Osteocyte (in vitro differentiated cells): ENCODE results near the gene TENM4. TPM values are rescaled to one million over a fixed set of nuclear protein-coding genes. Genes with fewer than 3 reads are reported as not detected.

Experiments used
- DNase-seq: peaks from one replicate; pipeline ENCODE4 v3.0.0; 2021; ENCODE audit warnings: mixed read lengths; ENCODE audit not compliant: unreplicated experiment; ENCODE audit errors: extremely low spot score
- H3K27ac Mint-ChIP-seq: one replicate; pipeline ENCODE4 v1.8.0; 2021; ENCODE audit warnings: mild to moderate bottlenecking, mixed read lengths; ENCODE audit not compliant: unreplicated experiment
- H3K27me3 Mint-ChIP-seq: one replicate; pipeline ENCODE4 v1.8.0; 2021; ENCODE audit warnings: mixed read lengths; ENCODE audit not compliant: unreplicated experiment
- H3K36me3 Mint-ChIP-seq: one replicate; pipeline ENCODE4 v1.8.0; 2021; ENCODE audit warnings: mixed read lengths; ENCODE audit not compliant: unreplicated experiment
- H3K4me1 Mint-ChIP-seq: one replicate; pipeline ENCODE4 v1.8.0; 2021; ENCODE audit warnings: mixed read lengths; ENCODE audit not compliant: unreplicated experiment
- H3K4me3 Mint-ChIP-seq: one replicate; pipeline ENCODE4 v1.8.0; 2021; ENCODE audit warnings: mild to moderate bottlenecking, moderate library complexity, mixed read lengths; ENCODE audit not compliant: unreplicated experiment
- H3K9me3 Mint-ChIP-seq: one replicate; pipeline ENCODE4 v1.8.0; 2021; ENCODE audit warnings: mixed read lengths; ENCODE audit not compliant: unreplicated experiment
- total RNA-seq: library from RNA; stranded (reverse); gene quantifications from 2 replicates; pipeline ENCODE4 v1.2.1, GENCODE V29; 2021
- TF ChIP-seq, protein P1 (sequence below): fragments of 200-600 bp; sonication (generic); IDR thresholded peaks from 2 replicates; pipeline ENCODE4 v1.5.0; 2021; ENCODE audit warnings: antibody characterized with exemption, mild to moderate bottlenecking, moderate library complexity

The TENM4 gene
- total RNA-seq, 1 donor from 2014 or later = 74.1 TPM

DNA sequence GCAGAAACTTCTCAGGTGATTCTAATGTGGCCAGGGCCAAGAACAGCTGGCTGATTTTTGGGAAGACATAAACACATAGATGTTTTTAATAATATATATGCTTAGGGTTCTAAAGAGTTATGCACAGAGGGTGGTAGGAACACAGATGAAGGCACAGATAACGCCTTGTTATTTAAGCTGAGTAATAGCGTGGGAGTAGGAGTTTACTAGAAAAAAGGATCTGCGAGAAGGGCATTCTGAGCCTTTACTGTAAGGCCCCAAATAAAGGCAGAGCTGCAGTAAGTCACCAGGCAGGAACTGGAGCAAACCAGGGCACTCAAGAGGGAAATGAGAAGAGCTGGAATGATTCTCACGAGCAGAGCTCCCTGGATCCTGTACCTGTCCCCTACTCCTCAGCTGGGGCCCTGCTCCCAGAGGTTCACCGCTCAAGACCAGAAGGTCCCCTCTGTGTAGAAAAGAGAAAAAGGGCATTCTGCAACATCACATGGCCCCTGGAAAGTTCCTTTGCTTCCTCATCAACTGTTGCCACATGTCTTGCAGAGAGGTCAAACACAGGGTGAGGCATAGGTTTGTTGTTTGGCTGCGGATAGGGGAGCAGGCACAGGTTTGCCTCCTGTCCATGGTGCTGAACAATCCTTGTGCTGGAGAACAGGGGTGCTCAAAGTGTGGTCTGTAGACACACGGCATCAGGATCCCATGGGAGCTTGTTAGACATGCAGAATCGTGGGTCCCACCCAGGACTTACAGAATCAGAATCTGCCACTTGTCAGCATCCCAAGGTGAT lies 125.7 kb downstream of the TENM4 start:
- TF ChIP-seq, protein P1, sequence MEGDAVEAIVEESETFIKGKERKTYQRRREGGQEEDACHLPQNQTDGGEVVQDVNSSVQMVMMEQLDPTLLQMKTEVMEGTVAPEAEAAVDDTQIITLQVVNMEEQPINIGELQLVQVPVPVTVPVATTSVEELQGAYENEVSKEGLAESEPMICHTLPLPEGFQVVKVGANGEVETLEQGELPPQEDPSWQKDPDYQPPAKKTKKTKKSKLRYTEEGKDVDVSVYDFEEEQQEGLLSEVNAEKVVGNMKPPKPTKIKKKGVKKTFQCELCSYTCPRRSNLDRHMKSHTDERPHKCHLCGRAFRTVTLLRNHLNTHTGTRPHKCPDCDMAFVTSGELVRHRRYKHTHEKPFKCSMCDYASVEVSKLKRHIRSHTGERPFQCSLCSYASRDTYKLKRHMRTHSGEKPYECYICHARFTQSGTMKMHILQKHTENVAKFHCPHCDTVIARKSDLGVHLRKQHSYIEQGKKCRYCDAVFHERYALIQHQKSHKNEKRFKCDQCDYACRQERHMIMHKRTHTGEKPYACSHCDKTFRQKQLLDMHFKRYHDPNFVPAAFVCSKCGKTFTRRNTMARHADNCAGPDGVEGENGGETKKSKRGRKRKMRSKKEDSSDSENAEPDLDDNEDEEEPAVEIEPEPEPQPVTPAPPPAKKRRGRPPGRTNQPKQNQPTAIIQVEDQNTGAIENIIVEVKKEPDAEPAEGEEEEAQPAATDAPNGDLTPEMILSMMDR = no peak
- H3K27me3 Mint-ChIP-seq = no peaks in the 10 kb centered on the region
- peaks cover 6% of the 10 kb centered on the region for H3K4me1 Mint-ChIP-seq
- H3K4me3 Mint-ChIP-seq = no peak overlapping the region
- H3K27ac Mint-ChIP-seq = no peak overlapping the region
- no peaks in the 10 kb centered on the region for H3K36me3 Mint-ChIP-seq
- no peak for DNase-seq
- no peaks in the 10 kb centered on the region for H3K9me3 Mint-ChIP-seq

DNA sequence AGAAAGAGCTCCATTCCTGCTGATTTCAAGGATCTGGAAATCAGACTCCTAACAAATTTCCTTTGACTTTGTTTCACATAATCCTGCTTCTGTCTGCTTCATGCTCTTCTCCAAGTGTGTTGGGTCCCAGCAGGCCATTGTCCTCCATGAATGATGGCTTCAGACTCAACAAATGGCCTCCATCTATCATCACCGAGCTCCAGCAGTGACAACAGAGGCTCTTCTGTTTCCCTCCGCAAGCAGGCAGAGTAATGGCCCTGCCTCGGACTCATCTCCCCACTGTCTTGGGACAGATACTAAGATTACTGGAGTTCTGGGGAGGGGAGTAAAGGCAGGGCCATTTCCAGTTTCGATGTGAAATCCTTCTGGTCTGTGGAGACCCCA lies 127.3 kb downstream of the TENM4 start:
- H3K36me3 Mint-ChIP-seq = no peaks in the 10 kb centered on the region

DNA sequence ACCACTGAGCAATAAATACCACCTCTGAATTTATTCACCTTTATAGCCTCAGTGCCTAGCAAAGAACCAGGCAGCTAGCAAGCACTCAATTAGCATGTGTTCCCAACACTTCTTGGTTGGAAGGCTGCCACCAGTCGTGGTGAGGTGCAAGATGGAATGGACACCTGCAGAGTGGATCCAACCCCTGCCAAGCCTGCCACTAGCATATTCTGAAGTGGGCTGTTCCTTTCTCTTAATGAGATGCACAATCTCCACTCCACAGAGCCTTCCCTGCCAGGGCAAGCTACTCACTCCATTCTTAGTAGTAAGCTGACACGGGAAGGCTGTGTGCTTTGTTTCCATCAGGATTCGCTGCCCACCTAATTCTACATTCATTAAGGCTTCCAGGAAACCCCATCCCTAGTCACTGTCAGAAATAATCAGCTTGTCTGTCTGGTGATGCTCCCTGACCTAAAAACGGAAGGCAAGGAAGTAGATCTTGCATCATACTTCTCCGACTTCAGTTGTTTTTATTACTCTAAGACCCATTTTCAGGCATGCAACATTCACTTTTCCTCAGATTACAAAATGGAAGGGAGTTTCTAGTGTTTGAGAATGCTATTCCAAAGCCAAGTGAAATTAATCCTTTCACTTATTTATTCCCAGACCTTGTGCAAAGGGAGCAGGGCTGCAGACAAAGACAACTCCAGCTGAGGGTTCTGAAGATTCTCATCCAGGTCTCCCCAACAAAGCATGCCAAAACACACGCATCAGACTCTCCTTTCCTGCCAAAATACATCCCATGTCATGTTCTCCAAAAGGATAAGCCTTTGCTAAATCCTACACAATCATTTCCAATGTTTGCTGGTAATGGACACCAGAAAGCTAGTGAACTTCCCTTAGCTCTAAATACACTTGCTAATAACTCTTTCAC lies 128.0 kb downstream of the TENM4 start:
- DNase-seq = no peak

More for the DNA sequence above, 127.3 kb downstream of the TENM4 start:
- Mint-ChIP-seq H3K9me3 (no peaks in the 10 kb centered on the region), H3K27ac (no peak overlapping the region), H3K27me3 (no peaks in the 10 kb centered on the region), H3K4me3 (no peak overlapping the region), H3K4me1 (peaks cover 6% of the 10 kb centered on the region)
- TF ChIP-seq, protein P1 = no peak
- DNase-seq = no peak

DNA sequence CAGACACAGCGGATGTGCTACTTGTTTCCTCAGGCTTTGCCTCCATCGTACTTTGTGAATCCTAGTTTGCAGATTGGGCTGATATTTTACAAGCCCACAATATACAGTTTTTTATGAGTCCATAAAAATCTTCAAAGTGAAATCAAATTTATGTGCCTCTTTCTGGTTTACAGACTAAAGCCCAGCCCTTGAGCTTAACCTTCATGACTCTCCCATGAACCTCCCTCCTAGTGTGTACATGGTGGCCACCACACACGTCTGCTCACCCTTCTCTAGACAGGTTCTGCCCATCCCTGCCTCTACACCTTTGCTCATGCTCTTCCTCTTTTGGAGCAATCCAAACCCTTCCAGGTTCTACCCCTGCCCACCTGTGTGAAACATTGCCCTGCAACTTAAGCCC lies 129.4 kb downstream of the TENM4 start:
- no peak overlapping the region for H3K27ac Mint-ChIP-seq
- TF ChIP-seq, protein P1 = no peak
- no peaks in the 10 kb centered on the region for H3K27me3 Mint-ChIP-seq
- no peaks in the 10 kb centered on the region for H3K9me3 Mint-ChIP-seq
- H3K4me1 Mint-ChIP-seq = peaks cover 6% of the 10 kb centered on the region
- no peak overlapping the region for H3K4me3 Mint-ChIP-seq
- H3K36me3 Mint-ChIP-seq = no peaks in the 10 kb centered on the region
- no peak for DNase-seq

More for the DNA sequence above, 128.0 kb downstream of the TENM4 start:
- H3K4me3 Mint-ChIP-seq = no peak overlapping the region
- peaks cover 6% of the 10 kb centered on the region for H3K4me1 Mint-ChIP-seq
- TF ChIP-seq, protein P1 = no peak
- no peaks in the 10 kb centered on the region for H3K27me3 Mint-ChIP-seq
- H3K9me3 Mint-ChIP-seq = no peaks in the 10 kb centered on the region
- no peaks in the 10 kb centered on the region for H3K36me3 Mint-ChIP-seq
- no peak overlapping the region for H3K27ac Mint-ChIP-seq

DNA sequence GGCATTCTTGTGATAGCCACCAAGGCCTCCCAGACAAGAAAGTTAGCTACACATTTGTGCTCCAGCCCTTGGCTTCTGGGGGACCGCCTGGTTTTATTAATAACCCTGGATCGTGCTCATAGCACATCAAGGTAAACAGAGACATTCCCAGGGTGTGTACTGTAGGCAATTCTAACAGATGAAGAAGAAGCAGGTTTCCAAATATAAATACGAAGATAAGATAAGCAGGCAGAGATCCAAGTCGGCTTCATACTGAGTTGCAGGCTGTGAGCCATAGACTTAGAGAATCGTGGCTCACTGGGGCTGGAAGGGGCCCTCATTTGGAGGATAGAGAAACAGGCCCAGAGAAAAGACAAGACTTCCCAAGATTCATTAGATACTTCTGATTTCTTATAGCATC lies 131.4 kb downstream of the TENM4 start:
- Mint-ChIP-seq H3K4me1 (peaks cover 11% of the 10 kb centered on the region), H3K36me3 (no peaks in the 10 kb centered on the region), H3K9me3 (no peaks in the 10 kb centered on the region), H3K4me3 (no peak overlapping the region), H3K27ac (no peak overlapping the region), H3K27me3 (no peaks in the 10 kb centered on the region)
- no peak for DNase-seq
- TF ChIP-seq, protein P1 = no peak
